Mesothelial cell of epicardium (in vitro differentiated cells): Measurements from ENCODE around the gene MTMR8. TPM values are rescaled to one million over a fixed set of nuclear protein-coding genes. Genes with fewer than 3 reads are reported as not detected.

Experiments
- DNase-seq, 2 experiments: peaks; one replicate each; pipeline ENCODE4 v3.0.0; 2021; ENCODE audit warnings: low spot score in 2 of 2; ENCODE audit not compliant: unreplicated experiment in 2 of 2
- H3K27ac Mint-ChIP-seq: 2 replicates; pipeline ENCODE4 v1.8.0; 2021; ENCODE audit warnings: mixed read lengths
- H3K27me3 Mint-ChIP-seq: 2 replicates; pipeline ENCODE4 v1.8.0; 2021; ENCODE audit warnings: low read depth, mixed read lengths
- H3K36me3 Mint-ChIP-seq: 2 replicates; pipeline ENCODE4 v1.8.0; 2021; ENCODE audit warnings: mixed read lengths
- H3K4me1 Mint-ChIP-seq: 2 replicates; pipeline ENCODE4 v1.8.0; 2021; ENCODE audit warnings: mixed read lengths
- H3K4me3 Mint-ChIP-seq: 2 replicates; pipeline ENCODE4 v1.8.0; 2021; ENCODE audit warnings: mild to moderate bottlenecking, moderate library complexity, mixed read lengths
- H3K9me3 Mint-ChIP-seq: 2 replicates; pipeline ENCODE4 v1.8.0; 2021; ENCODE audit warnings: mixed read lengths
- total RNA-seq: library from RNA; stranded (reverse); gene quantifications from 3 replicates; pipeline ENCODE4 v1.2.1, GENCODE V29; 2021
- TF ChIP-seq, protein P1 (sequence below): fragments of 200-600 bp; sonication (generic); IDR thresholded peaks from one replicate; pipeline ENCODE4 v1.5.0; 2021; ENCODE audit warnings: antibody characterized with exemption; ENCODE audit not compliant: unreplicated experiment

MTMR8 gene
- total RNA-seq, 1 donor from 2014 or later: 3.0 TPM

DNA sequence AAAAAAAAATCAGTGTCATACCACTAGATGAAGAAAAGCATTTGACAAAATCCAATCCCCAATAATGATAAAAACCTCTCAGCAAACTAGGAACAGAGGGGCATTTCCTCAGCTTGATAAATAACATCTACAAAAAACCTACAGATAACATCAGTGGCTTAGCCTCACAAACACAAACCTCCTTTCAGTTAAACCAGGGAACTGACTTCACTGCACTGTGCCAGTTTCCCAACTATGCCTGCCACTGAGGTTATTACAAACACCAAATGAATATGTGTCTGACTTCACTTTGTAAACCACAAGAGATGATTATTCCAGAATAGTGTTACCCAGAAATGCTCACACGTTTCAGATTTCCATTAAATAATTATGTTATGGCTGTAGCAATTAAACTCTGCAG lies 15.3 kb downstream of the MTMR8 start:
- Mint-ChIP-seq H3K4me1 (no peaks in the 10 kb centered on the region), H3K27ac (no peak overlapping the region), H3K27me3 (no peaks in the 10 kb centered on the region), H3K36me3 (peaks cover 10% of the 10 kb centered on the region), H3K4me3 (no peak overlapping the region), H3K9me3 (peaks cover 62% of the 10 kb centered on the region)
- no peak for DNase-seq
- TF ChIP-seq, protein P1, sequence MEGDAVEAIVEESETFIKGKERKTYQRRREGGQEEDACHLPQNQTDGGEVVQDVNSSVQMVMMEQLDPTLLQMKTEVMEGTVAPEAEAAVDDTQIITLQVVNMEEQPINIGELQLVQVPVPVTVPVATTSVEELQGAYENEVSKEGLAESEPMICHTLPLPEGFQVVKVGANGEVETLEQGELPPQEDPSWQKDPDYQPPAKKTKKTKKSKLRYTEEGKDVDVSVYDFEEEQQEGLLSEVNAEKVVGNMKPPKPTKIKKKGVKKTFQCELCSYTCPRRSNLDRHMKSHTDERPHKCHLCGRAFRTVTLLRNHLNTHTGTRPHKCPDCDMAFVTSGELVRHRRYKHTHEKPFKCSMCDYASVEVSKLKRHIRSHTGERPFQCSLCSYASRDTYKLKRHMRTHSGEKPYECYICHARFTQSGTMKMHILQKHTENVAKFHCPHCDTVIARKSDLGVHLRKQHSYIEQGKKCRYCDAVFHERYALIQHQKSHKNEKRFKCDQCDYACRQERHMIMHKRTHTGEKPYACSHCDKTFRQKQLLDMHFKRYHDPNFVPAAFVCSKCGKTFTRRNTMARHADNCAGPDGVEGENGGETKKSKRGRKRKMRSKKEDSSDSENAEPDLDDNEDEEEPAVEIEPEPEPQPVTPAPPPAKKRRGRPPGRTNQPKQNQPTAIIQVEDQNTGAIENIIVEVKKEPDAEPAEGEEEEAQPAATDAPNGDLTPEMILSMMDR: no peak

- DNase-seq: no peak
- Mint-ChIP-seq H3K9me3 (peaks cover 49% of the 10 kb centered on the region), H3K36me3 (peaks cover 7% of the 10 kb centered on the region), H3K27me3 (no peaks in the 10 kb centered on the region), H3K4me3 (no peak overlapping the region), H3K27ac (no peak overlapping the region), H3K4me1 (no peaks in the 10 kb centered on the region)
- TF ChIP-seq, protein P1: no peak
Measured at GRCh38 chrX:64377753-64378152, 17.5 kb downstream of the MTMR8 start.

DNA sequence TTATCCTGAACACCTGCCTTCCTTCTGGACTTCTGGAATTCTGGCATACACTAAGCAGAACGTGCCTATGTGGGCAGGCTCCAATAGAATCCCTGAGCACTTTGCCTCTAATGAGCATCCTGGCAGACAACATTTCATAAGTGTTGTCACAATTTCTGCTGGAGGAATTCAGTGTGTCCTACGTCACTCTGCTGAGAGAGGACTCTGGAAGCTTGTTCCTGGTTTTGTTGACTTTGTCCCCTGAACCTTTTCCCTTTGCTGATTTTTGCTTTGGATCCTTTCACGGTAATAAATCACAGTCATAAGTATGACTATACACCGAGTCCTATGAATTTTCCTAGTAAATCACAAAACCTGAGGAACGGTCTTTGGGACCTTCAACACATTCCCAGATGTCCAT lies 43.2 kb downstream of the MTMR8 start:
- H3K27ac Mint-ChIP-seq: no peak overlapping the region
- DNase-seq: no peak
- peaks cover 28% of the 10 kb centered on the region for H3K9me3 Mint-ChIP-seq
- no peak overlapping the region for H3K4me3 Mint-ChIP-seq
- no peaks in the 10 kb centered on the region for H3K4me1 Mint-ChIP-seq
- H3K27me3 Mint-ChIP-seq: no peaks in the 10 kb centered on the region
- TF ChIP-seq, protein P1: no peak
- H3K36me3 Mint-ChIP-seq: no peaks in the 10 kb centered on the region

DNA sequence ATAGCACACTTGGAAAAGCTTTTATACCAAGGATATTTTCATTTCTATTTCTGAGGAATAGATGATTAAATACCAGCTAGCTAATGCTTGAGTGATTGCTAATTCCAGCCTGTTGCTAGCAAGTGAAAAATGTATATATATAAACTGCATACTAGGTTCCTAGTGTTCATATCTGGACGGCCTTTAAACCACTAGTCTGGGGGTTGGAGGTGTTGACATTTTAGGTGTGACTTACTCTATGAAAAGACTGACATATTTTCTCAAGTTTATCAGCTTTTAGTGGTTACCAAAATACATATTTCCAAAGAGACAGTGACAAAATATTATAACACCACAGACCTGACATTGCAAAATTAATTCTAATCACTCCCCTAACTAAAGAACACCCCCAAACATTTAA lies 44.7 kb downstream of the MTMR8 start:
- Mint-ChIP-seq H3K27me3 (no peaks in the 10 kb centered on the region), H3K36me3 (no peaks in the 10 kb centered on the region), H3K27ac (no peak overlapping the region), H3K4me3 (no peak overlapping the region), H3K9me3 (peaks cover 21% of the 10 kb centered on the region), H3K4me1 (no peaks in the 10 kb centered on the region)
- TF ChIP-seq, protein P1: no peak
- DNase-seq: no peak

GRCh38 chrX:64350047-64350446 lies 45.2 kb downstream of the MTMR8 start:
- Mint-ChIP-seq H3K9me3 (peaks cover 16% of the 10 kb centered on the region), H3K27ac (no peak overlapping the region)

More at GRCh38 chrX:64350047-64350446, 45.2 kb downstream of the MTMR8 start:
- DNase-seq: no peak
- Mint-ChIP-seq H3K27me3 (no peaks in the 10 kb centered on the region), H3K36me3 (no peaks in the 10 kb centered on the region), H3K4me3 (no peak overlapping the region), H3K4me1 (no peaks in the 10 kb centered on the region)
- TF ChIP-seq, protein P1: no peak
